Measurements from ENCODE around the gene UBXN7. TPM values are rescaled to one million over a fixed set of nuclear protein-coding genes. Genes with fewer than 3 reads are reported as not detected.

The UBXN7 gene
- total and polyA plus RNA-seq, 9 of the 15 experiments (the other 6 are each of a cell fraction or from before 2014, with no cell fraction given): 3.5 to 44.6 (median 13.4) TPM

- TF ChIP-seq, protein P1, sequence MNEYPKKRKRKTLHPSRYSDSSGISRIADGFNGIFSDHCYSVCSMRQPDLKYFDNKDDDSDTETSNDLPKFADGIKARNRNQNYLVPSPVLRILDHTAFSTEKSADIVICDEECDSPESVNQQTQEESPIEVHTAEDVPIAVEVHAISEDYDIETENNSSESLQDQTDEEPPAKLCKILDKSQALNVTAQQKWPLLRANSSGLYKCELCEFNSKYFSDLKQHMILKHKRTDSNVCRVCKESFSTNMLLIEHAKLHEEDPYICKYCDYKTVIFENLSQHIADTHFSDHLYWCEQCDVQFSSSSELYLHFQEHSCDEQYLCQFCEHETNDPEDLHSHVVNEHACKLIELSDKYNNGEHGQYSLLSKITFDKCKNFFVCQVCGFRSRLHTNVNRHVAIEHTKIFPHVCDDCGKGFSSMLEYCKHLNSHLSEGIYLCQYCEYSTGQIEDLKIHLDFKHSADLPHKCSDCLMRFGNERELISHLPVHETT (CRISPR knock-in tag; conservative IDR thresholded peaks at IDR 0.05 in 1 of 2, IDR thresholded peaks at IDR 0.05 in 1 of 2): peak in 1 of 2 experiments; percentile 92; a peak in 2 of 4 replicates
- no peak for TF ChIP-seq NFIX (CRISPR knock-in tag; IDR thresholded peaks at IDR 0.05; ENCODE audit: low read depth)
- 0 out of 2 replicates have a peak, but pooled peaks have one; percentile 67 for TF ChIP-seq CBX1 (IDR thresholded peaks at IDR 0.05; ENCODE audit: low read depth)
- TF ChIP-seq HOXB6 (CRISPR knock-in tag; IDR thresholded peaks at IDR 0.05; ENCODE audit: borderline replicate concordance): no peak
- no peak for TF ChIP-seq SMARCC2 (IDR thresholded peaks at IDR 0.05; ENCODE audit: low read depth)
- TF ChIP-seq ZNF583 (CRISPR knock-in tag; IDR thresholded peaks at IDR 0.05): no peak
- TF ChIP-seq PHTF2 (CRISPR knock-in tag; IDR thresholded peaks at IDR 0.05): no peak
- TF ChIP-seq ZBTB7A (IDR thresholded peaks at IDR 0.05; ENCODE audit: borderline replicate concordance, control insufficient read depth, low read depth, low read length): peak; percentile 4; the same call in 1 of the 2 replicates
- TF ChIP-seq KDM1A (IDR thresholded peaks at IDR 0.05): no peak
- peak; percentile 80 for TF ChIP-seq MEIS2 (IDR thresholded peaks at IDR 0.05; ENCODE audit: partially characterized antibody)
- TF ChIP-seq SMAD3 (CRISPR knock-in tag; conservative IDR thresholded peaks at IDR 0.05): no peak
- TF ChIP-seq, protein P2, sequence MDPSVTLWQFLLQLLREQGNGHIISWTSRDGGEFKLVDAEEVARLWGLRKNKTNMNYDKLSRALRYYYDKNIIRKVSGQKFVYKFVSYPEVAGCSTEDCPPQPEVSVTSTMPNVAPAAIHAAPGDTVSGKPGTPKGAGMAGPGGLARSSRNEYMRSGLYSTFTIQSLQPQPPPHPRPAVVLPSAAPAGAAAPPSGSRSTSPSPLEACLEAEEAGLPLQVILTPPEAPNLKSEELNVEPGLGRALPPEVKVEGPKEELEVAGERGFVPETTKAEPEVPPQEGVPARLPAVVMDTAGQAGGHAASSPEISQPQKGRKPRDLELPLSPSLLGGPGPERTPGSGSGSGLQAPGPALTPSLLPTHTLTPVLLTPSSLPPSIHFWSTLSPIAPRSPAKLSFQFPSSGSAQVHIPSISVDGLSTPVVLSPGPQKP (CRISPR knock-in tag; IDR thresholded peaks at IDR 0.05): no peak
- no peak for TF ChIP-seq ZNF217 (CRISPR knock-in tag; IDR thresholded peaks at IDR 0.05)
- peak; percentile 90; the same call in 1 of the 2 replicates for TF ChIP-seq KAT7 (CRISPR knock-in tag; IDR thresholded peaks at IDR 0.05; ENCODE audit: borderline replicate concordance)
- TF ChIP-seq ZNF143 (CRISPR knock-in tag; IDR thresholded peaks at IDR 0.05): no peak
- no peak for TF ChIP-seq SFPQ (IDR thresholded peaks at IDR 0.05; ENCODE audit: low read depth, low read length)
- TF ChIP-seq SETDB1 (IDR thresholded peaks at IDR 0.05; ENCODE audit: low read length): no peak
- no peak for TF ChIP-seq ZC3H8 (IDR thresholded peaks at IDR 0.05)
- 0 out of 2 replicates have a peak, but pooled peaks have one; percentile 9 for TF ChIP-seq THAP12 (CRISPR knock-in tag; IDR thresholded peaks at IDR 0.05)
- TF ChIP-seq SAP30 (IDR thresholded peaks at IDR 0.05; ENCODE audit: borderline replicate concordance, insufficient read depth, low read depth, low read length, poor library complexity, severe bottlenecking): no peak
Observed at GRCh38 chr3:196432137-196432879, at the start of gene UBXN7 (continued).

Data from K562 (cell line).